HEK293 (cell line): ENCODE results near the gene CCDC179.

Experiments used
- CTCF ChIA-PET: fragments of 350-600 bp; formaldehyde crosslinking; extraction: SDS; loops from one replicate; lab custom pipeline; 2021; ENCODE audit warnings: antibody characterized with exemption; lab: Yijun Ruan, JAX
- POLR2A ChIA-PET: fragments of 300-600 bp; formaldehyde crosslinking; extraction: SDS; loops from one replicate; lab custom pipeline; 2020; ENCODE audit warnings: antibody characterized with exemption, inconsistent platforms; lab: Yijun Ruan, JAX
- H3K27ac ChIP-seq: fragments of 200-500 bp; sonication (Bioruptor generic); 2 replicates; pipeline ENCODE4 v1.5.1; 2014; ENCODE audit warnings: low read depth, low read length, control low read depth, inconsistent platforms; ENCODE audit errors: extremely low read depth
- H3K36me3 ChIP-seq, 2 experiments: fragments of 200-500 bp in 1 of 2; sonication (Bioruptor generic) in 1 of 2; 1 replicate in 1 of 2; 2 replicates in 1 of 2; pipeline ENCODE4 v1.5.1; 2014 to 2017; ENCODE audit warnings: inconsistent platforms in 2 of 2, low read length in 2 of 2; ENCODE audit not compliant: control insufficient read depth in 2 of 2, insufficient read depth in 1 of 2
- H3K4me1 ChIP-seq: fragments of 200-500 bp; sonication (Bioruptor generic); 2 replicates; pipeline ENCODE4 v1.5.1; 2014; ENCODE audit warnings: mild to moderate bottlenecking, low read length, inconsistent platforms; ENCODE audit not compliant: control insufficient read depth, insufficient read depth
- H3K4me3 ChIP-seq: 2 replicates; pipeline ENCODE4 v1.5.1; 2011; ENCODE audit warnings: low read depth, mild to moderate bottlenecking, control low read depth, low read length, moderate library complexity
- H3K9me3 ChIP-seq: fragments of 200-500 bp; sonication (Bioruptor generic); 2 replicates; pipeline ENCODE4 v1.5.1; 2014; ENCODE audit warnings: low read depth, low read length, inconsistent platforms; ENCODE audit not compliant: control insufficient read depth, insufficient read depth
- BCL11B ChIP-seq: fragments of 450-650 bp; formaldehyde crosslinking; IDR thresholded peaks from 2 replicates; pipeline ENCODE4 v1.5.1; 2016; ENCODE audit warnings: low read depth, missing biosample characterization, missing genetic modification characterization
- HIC1 ChIP-seq: fragments of 450-650 bp; formaldehyde crosslinking; IDR thresholded peaks from 2 replicates; pipeline ENCODE4 v1.5.1; 2016; ENCODE audit warnings: missing biosample characterization, missing genetic modification characterization
- ZBTB6 ChIP-seq: fragments of 450-650 bp; formaldehyde crosslinking; IDR thresholded peaks from 2 replicates; pipeline ENCODE4 v1.5.1; 2017; ENCODE audit warnings: missing biosample characterization, missing genetic modification characterization
- ZNF140 ChIP-seq: fragments of 450-650 bp; formaldehyde crosslinking; IDR thresholded peaks from 2 replicates; pipeline ENCODE4 v1.5.1; 2016; ENCODE audit warnings: missing biosample characterization, missing genetic modification characterization
- ZNF23 ChIP-seq: fragments of 450-650 bp; formaldehyde crosslinking; IDR thresholded peaks from 2 replicates; pipeline ENCODE4 v1.5.1; 2016; ENCODE audit warnings: missing biosample characterization, missing genetic modification characterization, borderline replicate concordance
- ZNF548 ChIP-seq: fragments of 450-650 bp; formaldehyde crosslinking; IDR thresholded peaks from 2 replicates; pipeline ENCODE4 v1.5.1; 2016; ENCODE audit warnings: missing biosample characterization, missing genetic modification characterization
- ZNF585B ChIP-seq: fragments of 450-650 bp; formaldehyde crosslinking; IDR thresholded peaks from 2 replicates; pipeline ENCODE4 v1.5.1; 2016; ENCODE audit warnings: missing biosample characterization, missing genetic modification characterization
- ZNF600 ChIP-seq: fragments of 450-650 bp; formaldehyde crosslinking; IDR thresholded peaks from 2 replicates; pipeline ENCODE4 v1.5.1; 2016; ENCODE audit warnings: missing biosample characterization, missing genetic modification characterization
- ZNF610 ChIP-seq: fragments of 450-650 bp; formaldehyde crosslinking; IDR thresholded peaks from 2 replicates; pipeline ENCODE4 v1.5.1; 2016; ENCODE audit warnings: missing biosample characterization, missing genetic modification characterization, borderline replicate concordance
- ZNF654 ChIP-seq: fragments of 450-650 bp; formaldehyde crosslinking; IDR thresholded peaks from 2 replicates; pipeline ENCODE4 v1.5.1; 2016; ENCODE audit warnings: low read depth, missing biosample characterization, missing genetic modification characterization
- ZNF658 ChIP-seq: fragments of 450-650 bp; formaldehyde crosslinking; IDR thresholded peaks from 2 replicates; pipeline ENCODE4; 2016; ENCODE audit warnings: missing biosample characterization, missing genetic modification characterization
- ZNF660 ChIP-seq: fragments of 450-650 bp; IDR thresholded peaks from 2 replicates; pipeline ENCODE4 v1.5.1; 2018; ENCODE audit warnings: missing biosample characterization, mild to moderate bottlenecking, missing genetic modification characterization

The CCDC179 gene

DNA sequence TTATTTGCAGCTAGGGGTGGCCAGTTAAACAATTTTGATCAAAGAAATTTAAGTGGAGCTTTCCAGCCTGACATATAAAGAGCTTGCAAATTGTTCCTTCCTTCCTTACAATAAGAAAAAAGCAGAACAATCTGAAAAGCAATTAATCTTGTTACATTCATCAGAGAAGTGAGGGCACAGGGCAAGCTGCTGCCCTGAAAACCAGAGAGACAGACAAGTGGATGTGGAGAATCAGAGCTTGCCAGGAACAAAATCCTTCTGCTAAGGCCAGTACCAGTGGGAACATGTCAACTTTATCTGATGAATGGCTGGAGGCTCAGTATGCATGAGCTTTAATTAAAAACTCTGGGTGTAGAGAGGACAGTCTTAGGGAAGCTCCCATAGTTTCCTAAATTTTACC, 8.8 kb downstream of the CCDC179 start:
- Histone ChIP-seq H3K9me3 (no peaks in the 10 kb centered on the region), H3K4me3 (no peak overlapping the region), H3K4me1 (no peaks in the 10 kb centered on the region), H3K36me3 (no peaks in the 10 kb centered on the region)
- CTCF ChIA-PET, result interaction anchor here (0.9 to 3.4 kb wide), 2 partner anchors 24 to 69 kb away, joined by 4 to 10 read pairs; no protein-coding TSS in a partner anchor
- TF ChIP-seq ZNF585B (tag by site-specific recombination) (no peak), BCL11B (tag by site-specific recombination) (no peak), ZNF23 (tag by site-specific recombination) (no peak), ZNF140 (no peak)
- TF ChIP-seq, all 188 proteins: peak for 0
- H3K27ac ChIP-seq, result no peak overlapping the region
- POLR2A ChIA-PET, result no interaction called here

GRCh38 chr11:22846726-22847125, 13.5 kb downstream of the CCDC179 start:
- Histone ChIP-seq H3K36me3 (no peaks in the 10 kb centered on the region), H3K27ac (no peak overlapping the region), H3K9me3 (no peaks in the 10 kb centered on the region), H3K4me3 (no peak overlapping the region), H3K4me1 (no peaks in the 10 kb centered on the region)
- CTCF ChIA-PET, result interaction anchor here (0.6 to 1.1 kb wide), 2 partner anchors 12 to 17 kb away, joined by 3 to 4 read pairs; no protein-coding TSS in a partner anchor
- TF ChIP-seq ZNF660 (tag by site-specific recombination), result no peak
- no peak for TF ChIP-seq ZBTB6 (tag by site-specific recombination)
- POLR2A ChIA-PET, result no interaction called here

DNA sequence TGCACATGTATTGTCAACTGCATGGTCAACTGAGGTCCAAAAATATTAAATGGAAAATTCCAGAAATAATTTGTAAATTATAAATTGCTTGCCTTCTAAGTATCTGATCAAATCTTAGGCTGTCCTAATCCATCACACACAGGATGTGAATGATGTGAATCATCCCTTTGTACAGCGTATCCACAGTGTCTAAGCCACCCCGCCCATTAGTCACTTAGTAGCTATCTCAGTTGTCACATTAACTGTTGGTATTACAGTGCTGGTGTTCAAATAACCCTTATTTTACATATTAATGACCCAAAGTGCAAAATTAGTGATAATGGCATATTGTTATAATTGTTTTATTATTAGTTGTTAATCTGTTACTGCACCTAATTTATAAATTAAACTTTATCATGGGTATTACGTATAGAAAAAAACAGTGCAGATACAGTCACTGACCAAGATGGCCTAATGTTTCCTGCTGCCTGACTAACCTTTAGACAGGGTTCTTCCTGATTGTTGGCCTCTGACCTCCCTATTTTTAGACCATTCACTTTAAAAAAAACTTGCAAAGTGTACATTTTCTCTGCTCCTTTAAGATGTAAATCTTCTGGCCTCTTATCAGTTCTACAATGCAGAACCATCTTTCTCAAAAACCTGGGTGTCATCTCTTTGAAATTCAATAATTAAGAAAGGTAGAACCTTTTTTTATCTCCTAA, 27.8 kb downstream of the CCDC179 start:
- H3K4me3 ChIP-seq, result no peak overlapping the region
- H3K9me3 ChIP-seq, result no peaks in the 10 kb centered on the region
- ChIA-PET CTCF (no interaction called here), POLR2A (no interaction called here)
- no peak overlapping the region for H3K27ac ChIP-seq
- no peaks in the 10 kb centered on the region for H3K36me3 ChIP-seq
- no peaks in the 10 kb centered on the region; the same call in 1 of the 2 replicates for H3K4me1 ChIP-seq
- TF ChIP-seq HIC1 (tag by site-specific recombination) (no peak), ZNF658 (no peak)
- TF ChIP-seq, all 188 proteins: peak for 0

DNA sequence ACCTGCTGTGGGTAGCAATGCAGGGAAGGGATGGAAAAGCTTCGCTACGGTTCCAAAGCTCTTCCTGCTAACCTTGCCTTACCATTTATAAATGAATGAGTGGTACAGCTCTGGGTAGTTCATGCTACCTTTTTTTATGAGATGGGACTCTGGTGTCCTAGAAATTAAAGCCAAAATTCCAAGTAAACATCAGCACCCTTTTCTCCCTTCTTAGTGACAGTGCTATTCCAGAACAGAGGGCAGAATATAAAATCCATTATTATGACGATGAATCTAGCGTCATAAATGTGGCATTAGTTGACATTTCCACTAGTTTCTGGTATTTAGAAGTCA, 30.2 kb downstream of the CCDC179 start:
- H3K9me3 ChIP-seq, result no peaks in the 10 kb centered on the region
- peak overlapping the region; percentile 18 for H3K4me3 ChIP-seq
- TF ChIP-seq ZNF654 (tag by site-specific recombination) (0 out of 2 replicates have a peak, but pooled peaks have one; percentile 0), ZNF548 (tag by site-specific recombination) (peak; percentile 80), ZNF600 (tag by site-specific recombination) (peak; percentile 86), ZNF610 (tag by site-specific recombination) (no peak)
- H3K4me1 ChIP-seq, result no peaks in the 10 kb centered on the region; the same call in 1 of the 2 replicates
- H3K27ac ChIP-seq, result no peak overlapping the region
- POLR2A ChIA-PET, result interaction anchor here (0.5 to 1.6 kb wide), 5 partner anchors 10 to 421 kb away, joined by 3 to 5 read pairs (median 3); no protein-coding TSS in a partner anchor
- CTCF ChIA-PET, result interaction anchor here (0.6 to 1.8 kb wide), 11 partner anchors 9 to 780 kb away, joined by 3 to 7 read pairs (median 5); no protein-coding TSS in a partner anchor
- H3K36me3 ChIP-seq, result peaks cover 0 to 10% of the 10 kb centered on the region in 2 experiments; a peak in 2 of 3 replicates
